Stimulated activated CD4-positive, alpha-beta T cell treated with anti-CD3 and anti-CD28 coated beads, Interleukin-15, amount 100 ng/mL, for 1 hour (primary cell): ENCODE results near the gene TUBB2B.

Experiments
- DNase-seq, 2 donors: peaks; one replicate each; pipeline ENCODE4 v3.0.0-alpha.2; 2020; ENCODE audit warnings: low read depth in 1 of 2, low spot score in 1 of 2

TUBB2B gene

GRCh38 chr6:3227363-3228045 lies at the start of gene TUBB2B:
Gene TUBB2B, minus strand, starts transcription at chr6:3227653. Its CDS starts 110 bp downstream, at chr6:3227543.
- DNase-seq, result no peak

- no peak for DNase-seq
These were observed 49.8 kb upstream of the TUBB2B start for GRCh38 chr6:3277251-3277650.

- DNase-seq, result no peak
These were observed 49.0 kb upstream of the TUBB2B start for GRCh38 chr6:3276174-3277167.

- DNase-seq, result no peak
These were observed 46.5 kb upstream of the TUBB2B start for GRCh38 chr6:3273707-3274521.

GRCh38 chr6:3272911-3273547 lies 45.6 kb upstream of the TUBB2B start:
- DNase-seq, result no peak

- no peak for DNase-seq
These were observed 44.3 kb upstream of the TUBB2B start for GRCh38 chr6:3271756-3272155.

- DNase-seq, result no peak
These were observed 42.8 kb upstream of the TUBB2B start for GRCh38 chr6:3270258-3270657.

- no peak for DNase-seq
These were observed 42.0 kb upstream of the TUBB2B start for GRCh38 chr6:3269281-3269975.

- DNase-seq, result no peak
These were observed 41.2 kb upstream of the TUBB2B start for GRCh38 chr6:3268680-3269079.

GRCh38 chr6:3267162-3267561 lies 39.7 kb upstream of the TUBB2B start:
- DNase-seq, result no peak

GRCh38 chr6:3266170-3266569 lies 38.7 kb upstream of the TUBB2B start:
- DNase-seq, result no peak

- no peak for DNase-seq
These were observed 38.2 kb upstream of the TUBB2B start for GRCh38 chr6:3265671-3266070.

- no peak for DNase-seq
These were observed 36.9 kb upstream of the TUBB2B start for GRCh38 chr6:3264356-3264755.

- DNase-seq, result no peak
These were observed 35.6 kb upstream of the TUBB2B start for GRCh38 chr6:3263096-3263495.

- DNase-seq, result no peak
These were observed 34.5 kb upstream of the TUBB2B start for GRCh38 chr6:3261921-3262320.

- no peak for DNase-seq
These were observed 34.0 kb upstream of the TUBB2B start for GRCh38 chr6:3261518-3261820.

GRCh38 chr6:3260772-3261517 lies 33.5 kb upstream of the TUBB2B start:
- DNase-seq, result no peak

GRCh38 chr6:3260296-3260695 lies 32.8 kb upstream of the TUBB2B start:
- DNase-seq, result no peak

GRCh38 chr6:3259491-3259958 lies 32.1 kb upstream of the TUBB2B start:
- DNase-seq, result no peak
